GM18517 (cell line): ENCODE results near the gene ERICH3.
A peak's percentile ranks its signal among the peaks of the same experiment; 100 is the strongest.
"Not testable (repeated sequence)": the region's sequence is repeated elsewhere in the genome, so short reads cannot be mapped to it uniquely, and the experiment has no call there.

ENCODE experiments used
- ATAC-seq: cut with Tn5 transposase; IDR thresholded peaks from one replicate; pipeline ENCODE4 v1.9.1; 2021; ENCODE audit warnings: mild to moderate bottlenecking, moderate library complexity; ENCODE audit not compliant: unreplicated experiment

The ERICH3 gene

GRCh38 chr1:74679811-74680210, 6.2 kb upstream of the ERICH3 start:
- ATAC-seq, result no peak

- no peak for ATAC-seq
Measured at GRCh38 chr1:74677926-74678325, 4.3 kb upstream of the ERICH3 start.

- no peak for ATAC-seq
Measured at GRCh38 chr1:74674278-74675048, 871 bp upstream of the ERICH3 start.

GRCh38 chr1:74670866-74671265, 2.7 kb downstream of the ERICH3 start:
- not testable (repeated sequence) for ATAC-seq

- no peak for ATAC-seq
Measured at GRCh38 chr1:74654708-74655107, 18.9 kb downstream of the ERICH3 start.

GRCh38 chr1:74652711-74653139, 20.9 kb downstream of the ERICH3 start:
- peak; percentile 96 for ATAC-seq

- ATAC-seq, result no peak
Measured at GRCh38 chr1:74650561-74650960, 23.0 kb downstream of the ERICH3 start.

- ATAC-seq, result no peak
Measured at GRCh38 chr1:74641876-74642275, 31.7 kb downstream of the ERICH3 start.

GRCh38 chr1:74641161-74641560, 32.4 kb downstream of the ERICH3 start:
- ATAC-seq, result no peak

GRCh38 chr1:74637296-74637695, 36.3 kb downstream of the ERICH3 start:
- ATAC-seq, result no peak

GRCh38 chr1:74629283-74629682, 44.3 kb downstream of the ERICH3 start:
- ATAC-seq, result no peak

- ATAC-seq, result no peak
Measured at GRCh38 chr1:74623716-74624115, 49.9 kb downstream of the ERICH3 start.

GRCh38 chr1:74620242-74620641, 53.4 kb downstream of the ERICH3 start:
- no peak for ATAC-seq

- no peak for ATAC-seq
Measured at GRCh38 chr1:74618974-74619373, 54.6 kb downstream of the ERICH3 start.

GRCh38 chr1:74613894-74614293, 59.7 kb downstream of the ERICH3 start:
- ATAC-seq, result no peak

GRCh38 chr1:74611887-74612286, 61.7 kb downstream of the ERICH3 start:
- ATAC-seq, result no peak

GRCh38 chr1:74610961-74611360, 62.6 kb downstream of the ERICH3 start:
- ATAC-seq, result no peak

GRCh38 chr1:74609810-74610371, 63.7 kb downstream of the ERICH3 start:
- ATAC-seq, result no peak

GRCh38 chr1:74596717-74597116, 76.9 kb downstream of the ERICH3 start:
- no peak for ATAC-seq

- no peak for ATAC-seq
Measured at GRCh38 chr1:74593887-74594866, 79.4 kb downstream of the ERICH3 start.

- no peak for ATAC-seq
Measured at GRCh38 chr1:74592580-74593355, 80.8 kb downstream of the ERICH3 start.
